GM19240 (cell line): ENCODE data around the gene SMYD1.

Source experiments
- DNase-seq: peaks from one replicate; pipeline ENCODE4 v3.0.0; 2011; ENCODE audit warnings: low spot score; ENCODE audit not compliant: insufficient read length

The SMYD1 gene

GRCh38 chr2:88122141-88122884 is 54.7 kb downstream of the SMYD1 start:
- DNase-seq = no peak

- DNase-seq = no peak
Observed at GRCh38 chr2:88123164-88123974, 55.7 kb downstream of the SMYD1 start.

GRCh38 chr2:88123975-88124917 is 56.6 kb downstream of the SMYD1 start:
- no peak for DNase-seq

GRCh38 chr2:88125344-88125923 is 57.8 kb downstream of the SMYD1 start:
- no peak for DNase-seq

GRCh38 chr2:88125924-88126771 is 58.5 kb downstream of the SMYD1 start:
- DNase-seq = no peak

- DNase-seq = no peak
Observed at GRCh38 chr2:88126772-88127637, 59.4 kb downstream of the SMYD1 start.

GRCh38 chr2:88127638-88127887 is 59.9 kb downstream of the SMYD1 start:
- DNase-seq = no peak

GRCh38 chr2:88127888-88128653 is 60.4 kb downstream of the SMYD1 start, which contains the start of gene FABP1:
TSS of gene FABP1 (minus strand) at chr2:88128062. CDS start at chr2:88128017, 45 bp downstream.
- no peak for DNase-seq

GRCh38 chr2:88128654-88129312 is 61.2 kb downstream of the SMYD1 start:
- DNase-seq = no peak

- DNase-seq = no peak
Observed at GRCh38 chr2:88129313-88129959, 61.8 kb downstream of the SMYD1 start.

- no peak for DNase-seq
Observed at GRCh38 chr2:88131201-88131998, 63.8 kb downstream of the SMYD1 start.

GRCh38 chr2:88131999-88132368 is 64.4 kb downstream of the SMYD1 start:
- DNase-seq = no peak

GRCh38 chr2:88133875-88134274 is 66.2 kb downstream of the SMYD1 start:
- no peak for DNase-seq

GRCh38 chr2:88136817-88137216 is 69.2 kb downstream of the SMYD1 start:
- DNase-seq = no peak

GRCh38 chr2:88137833-88138232 is 70.2 kb downstream of the SMYD1 start:
- no peak for DNase-seq

GRCh38 chr2:88139203-88139702 is 71.6 kb downstream of the SMYD1 start:
- DNase-seq = no peak

- DNase-seq = no peak
Observed at GRCh38 chr2:88139804-88140203, 72.2 kb downstream of the SMYD1 start.
